ENCODE measurements around the gene WBP2.

Gene WBP2

GRCh38 chr17:75855310-75856061, at the start of gene WBP2:
TSS of gene WBP2 (minus strand) at chr17:75855335. CDS start at chr17:75855297, 38 bp downstream.
- DNase-seq (ENCODE audit: low read depth) = peak; percentile 100
- TF ChIP-seq CTCF (IDR thresholded peaks at IDR 0.05; ENCODE audit: low read depth, low read length, missing control alignments) = peak; percentile 22
- in situ Hi-C loops (cut with HindIII; ENCODE audit: low sequenced_read_pairs) = no loop called here
- H3K4me3 ChIP-seq (ENCODE audit: low read depth, low read length) = peak within 1 kb of the TSS; percentile 74

GRCh38 chr17:75902406-75902805, 47.3 kb upstream of the WBP2 start:
- H3K4me3 ChIP-seq (ENCODE audit: low read depth, low read length) = no peak overlapping the region
- no peak for DNase-seq (ENCODE audit: low read depth)
- in situ Hi-C loops (cut with HindIII; ENCODE audit: low sequenced_read_pairs) = no loop called here
- no peak for TF ChIP-seq CTCF (IDR thresholded peaks at IDR 0.05; ENCODE audit: low read depth, low read length, missing control alignments)

- DNase-seq (ENCODE audit: low read depth) = no peak
- in situ Hi-C loops (cut with HindIII; ENCODE audit: low sequenced_read_pairs) = no loop called here
- no peak overlapping the region for H3K4me3 ChIP-seq (ENCODE audit: low read depth, low read length)
- no peak for TF ChIP-seq CTCF (IDR thresholded peaks at IDR 0.05; ENCODE audit: low read depth, low read length, missing control alignments)
Measured at GRCh38 chr17:75901727-75902126, 46.6 kb upstream of the WBP2 start.

- TF ChIP-seq CTCF (IDR thresholded peaks at IDR 0.05; ENCODE audit: low read depth, low read length, missing control alignments) = no peak
- in situ Hi-C loops (cut with HindIII; ENCODE audit: low sequenced_read_pairs) = no loop called here
- H3K4me3 ChIP-seq (ENCODE audit: low read depth, low read length) = no peak overlapping the region
Measured at GRCh38 chr17:75900691-75901533, 45.8 kb upstream of the WBP2 start.

GRCh38 chr17:75899767-75900468, 44.8 kb upstream of the WBP2 start:
- no peak for TF ChIP-seq CTCF (IDR thresholded peaks at IDR 0.05; ENCODE audit: low read depth, low read length, missing control alignments)
- in situ Hi-C loops (cut with HindIII; ENCODE audit: low sequenced_read_pairs) = no loop called here
- no peak overlapping the region for H3K4me3 ChIP-seq (ENCODE audit: low read depth, low read length)
- no peak for DNase-seq (ENCODE audit: low read depth)

More at GRCh38 chr17:75900691-75901533, 45.8 kb upstream of the WBP2 start:
- DNase-seq (ENCODE audit: low read depth) = no peak

GRCh38 chr17:75899353-75899752, 44.2 kb upstream of the WBP2 start:
- in situ Hi-C loops (cut with HindIII; ENCODE audit: low sequenced_read_pairs) = no loop called here
- no peak for DNase-seq (ENCODE audit: low read depth)
- no peak for TF ChIP-seq CTCF (IDR thresholded peaks at IDR 0.05; ENCODE audit: low read depth, low read length, missing control alignments)
- H3K4me3 ChIP-seq (ENCODE audit: low read depth, low read length) = no peak overlapping the region

Data from astrocyte of the cerebellum (primary cell).